ENCODE measurements around the gene GGA3.

Gene GGA3

DNA sequence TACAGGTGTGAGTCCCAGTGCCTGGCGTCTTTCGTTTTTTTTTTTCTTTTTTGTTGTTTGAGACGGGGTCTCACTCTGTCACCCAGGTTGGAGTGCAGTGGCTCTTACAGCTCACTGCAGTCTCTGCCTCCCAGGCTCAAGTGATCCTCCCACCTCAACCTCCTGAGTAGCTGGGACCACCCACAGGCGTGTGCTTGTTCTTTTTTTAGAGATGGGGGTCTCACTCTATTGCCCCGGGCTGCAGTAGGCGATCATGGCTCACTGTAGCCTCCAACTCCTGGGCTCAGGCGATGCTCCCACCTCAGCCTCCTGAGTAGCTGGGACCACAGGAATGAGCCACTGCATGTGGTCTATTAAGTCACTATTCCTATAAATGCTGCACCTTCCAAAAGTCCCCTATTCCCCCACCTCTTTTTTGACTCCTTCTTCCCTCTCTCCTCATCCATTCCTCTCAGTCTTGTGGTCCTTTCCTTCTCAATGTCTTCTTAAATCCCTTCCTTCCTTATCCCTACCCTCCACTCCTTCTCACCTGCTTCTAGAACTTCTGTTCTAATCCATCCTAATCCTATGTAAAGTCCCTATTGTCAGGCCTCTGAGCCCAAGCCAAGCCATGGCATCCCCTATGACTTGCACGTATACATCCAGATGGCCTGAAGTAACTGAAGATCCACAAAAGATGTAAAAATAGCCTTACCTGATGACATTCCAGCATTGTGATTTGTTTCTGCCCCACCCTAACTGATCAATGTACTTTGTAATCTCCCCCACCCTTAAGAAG lies 9.2 kb downstream of the GGA3 start:
- TF ChIP-seq CTCF (IDR thresholded peaks at IDR 0.05; ENCODE audit: low read depth, low read length): no peak
- no peak for TF ChIP-seq MYC (IDR thresholded peaks at IDR 0.05; ENCODE audit: low read depth, low read length)
- DNase-seq (ENCODE audit: low read depth): no peak
- H3K4me3 ChIP-seq (ENCODE audit: low read depth, low read length): no peak overlapping the region

- TF ChIP-seq POLR2A (IDR thresholded peaks at IDR 0.05; ENCODE audit: extremely low read depth, insufficient read length) (no peak), CTCF (IDR thresholded peaks at IDR 0.05; ENCODE audit: low read depth, low read length) (no peak), MYC (IDR thresholded peaks at IDR 0.05; ENCODE audit: low read depth, low read length) (no peak)
- TF ChIP-seq, protein P1, sequence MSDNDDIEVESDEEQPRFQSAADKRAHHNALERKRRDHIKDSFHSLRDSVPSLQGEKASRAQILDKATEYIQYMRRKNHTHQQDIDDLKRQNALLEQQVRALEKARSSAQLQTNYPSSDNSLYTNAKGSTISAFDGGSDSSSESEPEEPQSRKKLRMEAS (IDR thresholded peaks at IDR 0.05; ENCODE audit: low read depth, low read length): no peak
- no peak overlapping the region for H3K4me3 ChIP-seq (ENCODE audit: low read depth, low read length)
- DNase-seq (ENCODE audit: low read depth): no peak
Observed at GRCh38 chr17:75250009-75250471, 11.4 kb downstream of the GGA3 start.

- no peak for DNase-seq (ENCODE audit: low read depth)
- TF ChIP-seq, protein P1 (IDR thresholded peaks at IDR 0.05; ENCODE audit: low read depth, low read length): no peak
- TF ChIP-seq CTCF (IDR thresholded peaks at IDR 0.05; ENCODE audit: low read depth, low read length) (no peak), POLR2A (IDR thresholded peaks at IDR 0.05; ENCODE audit: extremely low read depth, insufficient read length) (no peak), MYC (IDR thresholded peaks at IDR 0.05; ENCODE audit: low read depth, low read length) (no peak)
- H3K4me3 ChIP-seq (ENCODE audit: low read depth, low read length): no peak overlapping the region
Observed at GRCh38 chr17:75249564-75249963, 11.8 kb downstream of the GGA3 start.

DNA sequence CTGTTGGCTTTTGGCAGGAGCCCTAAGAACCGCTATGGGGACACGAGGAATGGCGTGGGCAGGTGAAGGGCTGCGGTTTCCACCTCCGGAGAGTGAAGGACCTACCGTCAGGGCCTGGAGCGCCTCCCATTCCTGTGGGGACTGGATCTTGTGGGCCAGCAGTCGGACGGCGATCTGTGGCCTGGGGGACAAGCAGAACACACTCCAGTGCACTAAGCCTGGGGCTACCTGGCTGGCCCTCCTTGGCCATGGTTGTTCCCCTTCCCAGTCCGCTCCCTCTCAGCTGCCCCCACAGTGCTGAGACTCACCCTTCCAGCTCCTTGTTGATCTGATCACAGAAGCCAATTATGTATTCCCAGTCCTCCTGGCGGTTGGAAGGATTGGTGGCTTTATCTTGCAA lies 15.0 kb downstream of the GGA3 start:
- TF ChIP-seq MYC (IDR thresholded peaks at IDR 0.05; ENCODE audit: low read depth, low read length) (no peak), CTCF (IDR thresholded peaks at IDR 0.05; ENCODE audit: low read depth, low read length) (no peak), POLR2A (IDR thresholded peaks at IDR 0.05; ENCODE audit: extremely low read depth, insufficient read length) (no peak)
- TF ChIP-seq, protein P1 (IDR thresholded peaks at IDR 0.05; ENCODE audit: low read depth, low read length): no peak
- no peak for DNase-seq (ENCODE audit: low read depth)
- H3K4me3 ChIP-seq (ENCODE audit: low read depth, low read length): no peak overlapping the region

DNA sequence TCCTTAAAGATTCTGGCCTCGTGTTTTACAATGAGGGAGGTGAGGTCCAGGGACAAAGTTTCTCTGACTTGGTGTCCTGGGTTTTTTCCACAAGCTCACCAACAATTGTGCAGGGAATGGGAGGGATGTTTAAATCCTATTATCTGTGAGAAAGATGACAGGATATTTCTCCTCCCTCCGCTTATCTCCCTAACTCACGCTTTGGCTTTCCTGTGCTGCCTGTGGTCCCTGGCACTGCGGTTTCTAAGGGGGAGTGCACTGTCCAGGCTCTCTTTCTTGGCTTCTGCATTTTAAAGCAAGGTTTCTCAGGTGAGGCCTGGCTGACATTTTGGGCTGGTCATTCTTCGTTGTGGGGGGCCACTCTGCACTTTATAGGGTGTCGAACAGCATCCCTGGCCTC lies 16.4 kb downstream of the GGA3 start:
- DNase-seq (ENCODE audit: low read depth): no peak
- H3K4me3 ChIP-seq (ENCODE audit: low read depth, low read length): no peak overlapping the region

More for the DNA sequence above, 16.4 kb downstream of the GGA3 start:
- TF ChIP-seq POLR2A (IDR thresholded peaks at IDR 0.05; ENCODE audit: extremely low read depth, insufficient read length): no peak
- TF ChIP-seq CTCF (IDR thresholded peaks at IDR 0.05; ENCODE audit: low read depth, low read length): no peak
- TF ChIP-seq, protein P1 (IDR thresholded peaks at IDR 0.05; ENCODE audit: low read depth, low read length): no peak
- TF ChIP-seq MYC (IDR thresholded peaks at IDR 0.05; ENCODE audit: low read depth, low read length): no peak

Measured in NB4 (cell line).